Testis (tissue), 3 donors: Measurements from ENCODE around the gene EPS8L3. TPM values are rescaled to one million over a fixed set of nuclear protein-coding genes. Genes with fewer than 3 reads are reported as not detected.

Experiments used
- DNase-seq: peaks from one replicate; pipeline ENCODE4 v3.0.0-alpha.2; 2019
- H3K27ac ChIP-seq, 2 donors: fragments of 200-600 bp; sonication (generic); one replicate each; pipeline ENCODE4 v1.5.1; 2019
- H3K27me3 ChIP-seq: fragments of 200-600 bp; sonication (generic); one replicate; pipeline ENCODE4 v1.5.1; 2019
- H3K36me3 ChIP-seq: fragments of 200-600 bp; sonication (generic); one replicate; pipeline ENCODE4 v1.5.1; 2017; ENCODE audit warnings: low read depth; ENCODE audit errors: missing control alignments
- H3K4me1 ChIP-seq: fragments of 200-600 bp; sonication (generic); one replicate; pipeline ENCODE4 v1.5.1; 2019
- H3K4me3 ChIP-seq, 2 donors: fragments of 200-600 bp; sonication (generic); one replicate each; pipeline ENCODE4 v1.5.1; 2017 to 2019
- H3K9me3 ChIP-seq: fragments of 200-600 bp; sonication (generic); one replicate; pipeline ENCODE4 v1.5.1; 2017
- POLR2A ChIP-seq: fragments of 450-650 bp; IDR thresholded peaks from one replicate; pipeline ENCODE4 v1.6.1; 2017; ENCODE audit warnings: antibody characterized with exemption, mild to moderate bottlenecking, moderate library complexity
- WGBS, 2 donors: methylation state at CpG; one replicate each; pipeline ENCODE4 v1.1.5; 2018; 5-methylcytosine and 5-hydroxymethylcytosine counted together
- intact Hi-C: fragments of 100-400 bp; cut with DNase I; formaldehyde crosslinking; loops from one replicate; pipeline ENCODE4 v1.15.1; 2023; ENCODE audit warnings: low total_unique reads
- polyA plus RNA-seq: library from polyadenylated mRNA; stranded (reverse); fragments of 350-450 nt; fragmentation: Illumina TruSeq; extraction: RNeasy Lipid Tissue Mini Kit (QIAGEN cat#74804); gene quantifications from one replicate; pipeline ENCODE4 v1.2.3, GENCODE V29; 2014; ENCODE audit warnings: low read depth, low replicate concordance; ENCODE audit not compliant: insufficient read depth
- total RNA-seq, 2 donors: library from RNA; depleted of rRNA; stranded (reverse); fragments of >200 nt; gene quantifications; one replicate each; pipeline ENCODE4 v1.2.3, GENCODE V29; 2016
- TF ChIP-seq, protein P1 (sequence below), 3 experiments: fragments of 450-650 bp in 2 of 3; fragments of 200-600 bp in 1 of 3; sonication (generic) in 1 of 3; IDR thresholded peaks; one replicate each; pipeline ENCODE4 v1.5.1; 2016 to 2019; ENCODE audit warnings: antibody characterized with exemption in 3 of 3, mild to moderate bottlenecking in 2 of 3, moderate library complexity in 1 of 3

The EPS8L3 gene
- total and polyA plus RNA-seq, 3 donors from 2014 or later = 3.3 to 7.7 (median 7.2) TPM

GRCh38 chr1:109773203-109773899 lies 9.6 kb upstream of the EPS8L3 start:
- Histone ChIP-seq H3K36me3 (no peaks in the 10 kb centered on the region), H3K4me1 (peaks cover 25% of the 10 kb centered on the region)

DNA sequence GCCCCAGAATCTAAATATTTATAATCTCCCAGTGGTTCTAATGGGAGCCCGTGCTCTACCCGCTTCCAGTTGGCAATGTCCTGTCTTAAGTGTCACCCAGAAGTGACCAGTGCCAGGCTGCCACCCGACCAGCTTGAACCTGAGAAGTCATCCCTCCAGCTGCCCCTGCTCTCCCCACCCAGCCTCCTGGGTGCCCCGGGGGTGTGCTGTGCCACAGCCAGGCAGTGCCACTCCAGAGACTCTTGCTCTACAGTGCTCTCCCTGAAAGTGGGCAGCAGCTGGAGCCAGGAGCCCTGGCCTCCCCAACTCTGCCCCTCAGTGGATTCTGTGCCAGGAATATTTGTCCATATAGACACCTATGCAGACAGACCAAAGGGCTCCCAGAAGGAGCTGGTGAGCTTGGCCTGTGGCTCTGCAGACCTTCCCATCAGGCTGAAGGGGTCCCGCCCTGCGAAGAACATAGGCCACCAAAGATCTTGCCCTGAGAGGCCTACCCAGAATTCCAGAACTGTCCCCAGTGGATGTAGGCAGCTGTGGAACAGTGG lies 9.0 kb upstream of the EPS8L3 start:
- Histone ChIP-seq H3K4me1 (peaks cover 29% of the 10 kb centered on the region), H3K36me3 (no peaks in the 10 kb centered on the region), H3K9me3 (no peaks in the 10 kb centered on the region), H3K4me3 (no peak overlapping the region), H3K27me3 (no peaks in the 10 kb centered on the region), H3K27ac (peak overlapping the region in 1 of 2 donors; percentile 53)
- TF ChIP-seq POLR2A = no peak
- TF ChIP-seq, protein P1, sequence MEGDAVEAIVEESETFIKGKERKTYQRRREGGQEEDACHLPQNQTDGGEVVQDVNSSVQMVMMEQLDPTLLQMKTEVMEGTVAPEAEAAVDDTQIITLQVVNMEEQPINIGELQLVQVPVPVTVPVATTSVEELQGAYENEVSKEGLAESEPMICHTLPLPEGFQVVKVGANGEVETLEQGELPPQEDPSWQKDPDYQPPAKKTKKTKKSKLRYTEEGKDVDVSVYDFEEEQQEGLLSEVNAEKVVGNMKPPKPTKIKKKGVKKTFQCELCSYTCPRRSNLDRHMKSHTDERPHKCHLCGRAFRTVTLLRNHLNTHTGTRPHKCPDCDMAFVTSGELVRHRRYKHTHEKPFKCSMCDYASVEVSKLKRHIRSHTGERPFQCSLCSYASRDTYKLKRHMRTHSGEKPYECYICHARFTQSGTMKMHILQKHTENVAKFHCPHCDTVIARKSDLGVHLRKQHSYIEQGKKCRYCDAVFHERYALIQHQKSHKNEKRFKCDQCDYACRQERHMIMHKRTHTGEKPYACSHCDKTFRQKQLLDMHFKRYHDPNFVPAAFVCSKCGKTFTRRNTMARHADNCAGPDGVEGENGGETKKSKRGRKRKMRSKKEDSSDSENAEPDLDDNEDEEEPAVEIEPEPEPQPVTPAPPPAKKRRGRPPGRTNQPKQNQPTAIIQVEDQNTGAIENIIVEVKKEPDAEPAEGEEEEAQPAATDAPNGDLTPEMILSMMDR (IDR thresholded peaks at IDR 0.05) = no peak
- 91 to 92% methylated on average over 4 to 6 of the region's 6 CpGs for WGBS, 2 donors
- no peak for DNase-seq
- intact Hi-C loops = loop anchor here (5.0 kb wide), 2 partner anchors 130 to 225 kb away; partner anchors contain the start of gene GNAI3

More at GRCh38 chr1:109773203-109773899, 9.6 kb upstream of the EPS8L3 start:
- 41 to 65% methylated on average over 14 to 15 of the region's 17 CpGs for WGBS, 2 donors
- intact Hi-C loops = loop anchor here (5.0 kb wide), 2 partner anchors 131 to 226 kb away; partner anchors contain the start of gene GNAI3
- no peaks in the 10 kb centered on the region for H3K27me3 ChIP-seq
- no peak overlapping the region for H3K4me3 ChIP-seq
- no peak overlapping the region for H3K27ac ChIP-seq
- H3K9me3 ChIP-seq = no peaks in the 10 kb centered on the region
- peak; percentile 92 for DNase-seq
- TF ChIP-seq, protein P1 (IDR thresholded peaks at IDR 0.05) = peak; percentile 80 to 93 (median 89)
- TF ChIP-seq POLR2A = no peak

DNA sequence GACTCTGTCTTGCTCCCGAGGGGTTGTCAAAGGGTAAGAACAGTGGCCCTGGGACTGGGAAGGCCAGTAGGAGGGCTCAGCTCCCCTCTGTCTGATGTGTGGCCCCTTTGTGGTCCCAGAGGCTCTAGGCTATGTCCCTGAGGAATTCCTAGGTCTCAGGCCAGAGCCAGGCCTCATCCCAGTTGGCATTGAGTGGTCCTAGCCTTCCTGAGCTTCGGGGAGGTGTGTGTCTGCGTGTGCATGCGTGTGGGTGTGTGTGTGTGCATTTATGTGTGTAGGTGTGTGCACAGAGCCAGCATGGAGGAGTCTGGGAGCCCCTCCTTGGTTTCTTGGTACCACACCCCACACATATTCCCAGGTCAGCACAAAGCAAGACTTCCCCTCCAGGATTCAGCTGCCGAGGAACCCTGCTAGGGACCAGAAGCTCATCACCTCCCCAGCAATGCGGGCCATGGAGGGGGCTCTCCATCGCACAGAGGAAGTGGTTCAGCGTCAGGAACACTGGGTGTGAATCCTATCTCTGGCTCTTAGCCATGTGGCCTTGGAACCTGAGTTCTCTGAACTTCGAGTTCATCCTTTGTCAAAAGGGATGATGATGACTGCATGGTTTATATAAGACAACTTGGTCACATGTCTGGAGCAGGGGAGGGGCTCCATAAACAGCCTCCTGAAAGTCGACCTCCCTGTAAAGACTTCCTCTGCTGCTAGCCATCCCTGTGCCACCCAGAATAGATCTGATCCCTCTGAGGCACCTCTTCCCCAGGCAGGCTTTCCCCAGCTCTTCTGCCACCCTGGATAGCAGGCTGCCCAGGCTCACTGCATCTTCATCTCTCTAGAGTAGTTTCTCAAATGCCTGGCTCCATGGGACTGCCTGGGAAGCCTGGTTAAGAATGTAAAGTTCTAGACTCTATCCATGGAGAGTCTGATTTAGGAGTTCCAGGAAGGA lies 8.3 kb upstream of the EPS8L3 start:
- no peaks in the 10 kb centered on the region for H3K27me3 ChIP-seq
- intact Hi-C loops = loop anchor here (5.0 kb wide), 2 partner anchors 130 to 225 kb away; partner anchors contain the start of gene GNAI3
- H3K36me3 ChIP-seq = no peaks in the 10 kb centered on the region
- no peak for TF ChIP-seq POLR2A
- TF ChIP-seq, protein P1 (IDR thresholded peaks at IDR 0.05) = no peak
- H3K4me3 ChIP-seq = no peak overlapping the region
- peaks cover 36% of the 10 kb centered on the region for H3K4me1 ChIP-seq
- no peaks in the 10 kb centered on the region for H3K9me3 ChIP-seq
- DNase-seq = no peak
- H3K27ac ChIP-seq = peak overlapping the region; percentile 21 to 53
- WGBS, 2 donors = 68 to 80% methylated on average over 10 of the region's 10 CpGs

- intact Hi-C loops = loop anchor here (5.0 kb wide), 2 partner anchors 128 to 223 kb away; partner anchors contain the start of gene GNAI3
- Histone ChIP-seq H3K36me3 (no peaks in the 10 kb centered on the region), H3K27me3 (no peaks in the 10 kb centered on the region), H3K27ac (peak overlapping the region; percentile 21 to 86), H3K4me1 (peaks cover 50% of the 10 kb centered on the region), H3K4me3 (no peak overlapping the region), H3K9me3 (no peaks in the 10 kb centered on the region)
- no peak for TF ChIP-seq POLR2A
- TF ChIP-seq, protein P1 (IDR thresholded peaks at IDR 0.05) = no peak
- WGBS, 2 donors = 72 to 73% methylated on average over 9 to 11 of the region's 11 CpGs
- DNase-seq = peak; percentile 40
Observed at GRCh38 chr1:109770331-109771095, 6.8 kb upstream of the EPS8L3 start.
